GM23248 (cell line): ENCODE data around the gene GDPGP1. TPM values are rescaled to one million over a fixed set of nuclear protein-coding genes. Genes with fewer than 3 reads are reported as not detected.
"Not testable (repeated sequence)": the region's sequence is repeated elsewhere in the genome, so short reads cannot be mapped to it uniquely, and the experiment has no call there.

ENCODE experiments used
- DNase-seq: peaks from one replicate; pipeline ENCODE4 v3.0.0-alpha.2; 2015
- H2AFZ ChIP-seq: fragments of 200-600 bp; sonication (generic); 2 replicates; pipeline ENCODE4 v1.6.1; 2016; ENCODE audit warnings: antibody characterized with exemption
- H3F3A ChIP-seq: fragments of 200-600 bp; sonication (generic); 2 replicates; pipeline ENCODE4 v1.6.1; 2016; ENCODE audit warnings: mild to moderate bottlenecking, antibody characterized with exemption, mixed run types; ENCODE audit not compliant: insufficient read depth
- H3K27ac ChIP-seq: fragments of 200-600 bp; sonication (generic); 2 replicates; pipeline ENCODE4 v1.5.1; 2016; ENCODE audit warnings: mild to moderate bottlenecking
- H3K27me3 ChIP-seq: fragments of 200-600 bp; sonication (generic); replicated peaks from 2 replicates; pipeline ENCODE4 v1.6.1; 2016; ENCODE audit warnings: mild to moderate bottlenecking; ENCODE audit not compliant: insufficient read depth
- H3K36me3 ChIP-seq: fragments of 200-600 bp; sonication (generic); 2 replicates; pipeline ENCODE4 v1.6.1; 2016; ENCODE audit warnings: low read depth, mild to moderate bottlenecking
- H3K4me1 ChIP-seq: fragments of 200-600 bp; sonication (generic); 2 replicates; pipeline ENCODE4 v1.6.1; 2016; ENCODE audit warnings: mild to moderate bottlenecking; ENCODE audit not compliant: insufficient read depth
- H3K4me2 ChIP-seq: fragments of 200-600 bp; sonication (generic); one replicate; pipeline ENCODE4 v1.6.1; 2016; ENCODE audit warnings: mild to moderate bottlenecking; ENCODE audit not compliant: unreplicated experiment
- H3K4me3 ChIP-seq: fragments of 200-600 bp; sonication (generic); 2 replicates; pipeline ENCODE4 v1.5.1; 2016; ENCODE audit warnings: mild to moderate bottlenecking
- H3K79me2 ChIP-seq: fragments of 200-600 bp; sonication (generic); 2 replicates; pipeline ENCODE4 v1.6.1; 2016; ENCODE audit warnings: mild to moderate bottlenecking; ENCODE audit not compliant: insufficient read depth
- H3K9ac ChIP-seq: fragments of 200-600 bp; sonication (generic); 2 replicates; pipeline ENCODE4 v1.6.1; 2016; ENCODE audit warnings: mild to moderate bottlenecking
- H3K9me2 ChIP-seq: fragments of 200-600 bp; sonication (generic); 2 replicates; pipeline ENCODE4 v1.6.1; 2016; ENCODE audit warnings: mixed run types, mild to moderate bottlenecking, moderate library complexity; ENCODE audit not compliant: insufficient read depth
- H3K9me3 ChIP-seq: fragments of 200-600 bp; sonication (generic); one replicate; pipeline ENCODE4 v1.6.1; 2017; ENCODE audit warnings: low read depth
- H4K20me1 ChIP-seq: fragments of 200-600 bp; sonication (generic); 2 replicates; pipeline ENCODE4 v1.6.0; 2016; ENCODE audit not compliant: insufficient read depth
- EZH2 ChIP-seq: fragments of 200-600 bp; sonication (generic); IDR thresholded peaks from 2 replicates; pipeline ENCODE4 v1.6.1; 2018; ENCODE audit warnings: antibody characterized with exemption, mild to moderate bottlenecking; ENCODE audit not compliant: insufficient read depth, poor library complexity, severe bottlenecking
- EZH2phosphoT487 ChIP-seq: fragments of 200-600 bp; sonication (generic); IDR thresholded peaks from 2 replicates; pipeline ENCODE4 v1.6.1; 2018; ENCODE audit warnings: antibody characterized with exemption, moderate library complexity, mild to moderate bottlenecking, low read depth; ENCODE audit not compliant: insufficient read depth
- WGBS, 2 experiments: methylation state at CpG; one replicate each; pipeline ENCODE4 v1.1.6; 2015 to 2017; ENCODE audit warnings: low lambda C conversion rate in 2 of 2, low coverage in 1 of 2; ENCODE audit errors: missing lambda C conversion rate in 2 of 2; 5-methylcytosine and 5-hydroxymethylcytosine counted together
- in situ Hi-C: fragments of 300-500 bp; cut with MboI; formaldehyde crosslinking; loops from 2 replicates; pipeline ENCODE4 v1.15.0; 2020
- polyA plus RNA-seq: library from polyadenylated mRNA; unstranded; fragments of >200 nt; fragmentation: Nextera tagmentation; extraction: Ambion mirVana; gene quantifications from 2 replicates; pipeline ENCODE4 v1.2.1, GENCODE V29; 2016
- total RNA-seq: library from RNA; depleted of rRNA; stranded (reverse); fragments of >200 nt; shearing (Covaris generic); gene quantifications from 2 replicates; pipeline ENCODE4 v1.2.3, GENCODE V29; 2014; rRNA removed

GDPGP1 gene, protein sequence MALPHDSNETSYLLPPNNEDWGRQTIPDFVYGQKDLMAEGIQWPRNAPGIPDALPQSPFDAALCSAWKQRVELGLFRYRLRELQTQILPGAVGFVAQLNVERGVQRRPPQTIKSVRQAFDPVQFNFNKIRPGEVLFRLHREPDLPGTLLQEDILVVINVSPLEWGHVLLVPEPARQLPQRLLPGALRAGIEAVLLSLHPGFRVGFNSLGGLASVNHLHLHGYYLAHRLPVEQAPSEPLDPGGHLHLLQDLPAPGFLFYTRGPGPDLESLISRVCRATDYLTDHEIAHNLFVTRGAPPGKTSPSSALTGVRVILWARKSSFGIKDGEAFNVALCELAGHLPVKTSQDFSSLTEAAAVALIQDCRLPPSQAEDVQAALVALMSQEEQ
- 9.0 TPM in 2 replicates for total RNA-seq
- polyA plus RNA-seq: 1.3 TPM in 2 replicates

GRCh38 chr15:90234096-90234988, at the start of gene GDPGP1:
Gene GDPGP1 (plus strand): TSS chr15:90234209. CDS start chr15:90240909, 6,700 bp downstream.
- Histone ChIP-seq H3K9me2 (no peaks in the 10 kb centered on the region), H4K20me1 (no peaks in the 10 kb centered on the region), H3K4me2 (peak within 1 kb of the TSS; percentile 93), H3K36me3 (no peaks in the 10 kb centered on the region), H3K27ac (peak within 1 kb of the TSS; percentile 82), H3K9ac (peak within 1 kb of the TSS; percentile 93), H3F3A (no peaks in the 10 kb centered on the region), H3K27me3 (no peaks in the 10 kb centered on the region), H3K9me3 (no peaks in the 10 kb centered on the region), H2AFZ (peak within 1 kb of the TSS; percentile 92), H3K79me2 (peaks cover 22% of the 10 kb centered on the region), H3K4me3 (peak within 1 kb of the TSS; percentile 90), H3K4me1 (0 out of 2 replicates have a peak, but pooled peaks cover 8% of the 10 kb centered on the region)
- 10 to 18% methylated on average over 21 to 49 of the region's 49 CpGs for WGBS, 2 experiments
- in situ Hi-C loops: no loop called here
- TF ChIP-seq EZH2phosphoT487 (no peak), EZH2 (no peak)
- peak; percentile 39 for DNase-seq

GRCh38 chr15:90184786-90185704, 49.0 kb upstream of the GDPGP1 start:
- no peaks in the 10 kb centered on the region for H3K9me2 ChIP-seq
- DNase-seq: peak; percentile 65
- in situ Hi-C loops: no loop called here
- 16 to 33% methylated on average over 22 to 44 of the region's 67 CpGs for WGBS, 2 experiments
- peak overlapping the region; percentile 89 for H3K4me2 ChIP-seq
- no peak overlapping the region for H3K27ac ChIP-seq
- H3K27me3 ChIP-seq: no peaks in the 10 kb centered on the region
- no peaks in the 10 kb centered on the region for H4K20me1 ChIP-seq
- TF ChIP-seq EZH2: no peak
- no peaks in the 10 kb centered on the region for H3K36me3 ChIP-seq
- peaks cover 8% of the 10 kb centered on the region for H3K4me1 ChIP-seq
- H2AFZ ChIP-seq: peak overlapping the region; percentile 93
- H3K4me3 ChIP-seq: peak overlapping the region; percentile 77
- H3K9ac ChIP-seq: peak overlapping the region; percentile 76
- H3K9me3 ChIP-seq: no peaks in the 10 kb centered on the region
- no peaks in the 10 kb centered on the region for H3K79me2 ChIP-seq
- no peaks in the 10 kb centered on the region for H3F3A ChIP-seq

DNA sequence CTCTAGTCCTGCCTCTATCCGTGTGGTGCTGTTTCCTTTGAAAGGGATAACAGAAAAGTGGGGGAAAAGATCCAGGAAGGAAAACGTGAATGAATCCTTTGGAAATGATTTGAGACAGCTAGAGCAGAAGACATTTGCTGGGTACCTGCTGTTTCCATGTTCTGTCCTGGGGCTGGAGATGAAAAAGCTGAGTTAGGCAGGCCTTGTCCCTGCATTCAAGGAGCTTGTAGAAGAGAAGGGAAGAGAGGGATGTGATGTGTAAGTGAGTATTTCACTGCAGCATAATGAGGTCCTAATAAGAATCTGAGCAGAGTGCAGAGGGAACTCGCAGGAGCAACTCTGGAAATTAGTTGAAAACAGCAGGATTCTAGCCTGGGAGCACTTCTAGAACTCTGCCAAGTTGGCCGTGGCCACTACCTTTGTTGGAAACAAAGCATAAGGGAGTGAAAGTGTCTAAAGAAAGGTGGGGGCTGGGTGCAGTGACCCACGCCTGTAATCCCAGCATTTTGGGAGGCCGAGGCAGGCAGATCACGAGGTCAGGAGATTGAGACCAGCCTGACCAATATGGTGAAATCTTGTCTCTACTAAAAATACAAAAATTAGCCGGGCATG, 46.6 kb upstream of the GDPGP1 start:
- Histone ChIP-seq H3K4me1 (peaks cover 8% of the 10 kb centered on the region), H3K79me2 (no peaks in the 10 kb centered on the region), H3K27me3 (no peaks in the 10 kb centered on the region), H3K9ac (no peak overlapping the region), H3K9me3 (no peaks in the 10 kb centered on the region), H3K9me2 (no peaks in the 10 kb centered on the region), H3K27ac (no peak overlapping the region), H3K36me3 (no peaks in the 10 kb centered on the region), H2AFZ (no peak overlapping the region), H3K4me3 (no peak overlapping the region), H3K4me2 (no peak overlapping the region), H4K20me1 (no peaks in the 10 kb centered on the region), H3F3A (no peaks in the 10 kb centered on the region)
- no peak for DNase-seq
- TF ChIP-seq EZH2phosphoT487 (no peak), EZH2 (no peak)
- in situ Hi-C loops: no loop called here
- 48 to 55% methylated on average over 7 to 8 of the region's 8 CpGs for WGBS, 2 experiments

GRCh38 chr15:90188065-90188464, 45.9 kb upstream of the GDPGP1 start:
- in situ Hi-C loops, H3K9me3 ChIP-seq, H3K9me2 ChIP-seq, H3K4me3 ChIP-seq, H3K36me3 ChIP-seq, H4K20me1 ChIP-seq, H3K4me2 ChIP-seq, H3K9ac ChIP-seq, H2AFZ ChIP-seq, H3K27ac ChIP-seq, H3K4me1 ChIP-seq, H3F3A ChIP-seq, DNase-seq, H3K79me2 ChIP-seq, H3K27me3 ChIP-seq: not testable (repeated sequence)
- WGBS, 2 experiments: 95 to 99% methylated on average over 7 of the region's 7 CpGs
